ENCODE results near the gene MPP2. TPM values are rescaled to one million over a fixed set of nuclear protein-coding genes. Genes with fewer than 3 reads are reported as not detected.
A peak's percentile ranks its signal among the peaks of the same experiment; 100 is the strongest.

The MPP2 gene
- total and polyA plus RNA-seq, 7 donors: 0.23 to 33.0 (median 10.9) TPM

DNA sequence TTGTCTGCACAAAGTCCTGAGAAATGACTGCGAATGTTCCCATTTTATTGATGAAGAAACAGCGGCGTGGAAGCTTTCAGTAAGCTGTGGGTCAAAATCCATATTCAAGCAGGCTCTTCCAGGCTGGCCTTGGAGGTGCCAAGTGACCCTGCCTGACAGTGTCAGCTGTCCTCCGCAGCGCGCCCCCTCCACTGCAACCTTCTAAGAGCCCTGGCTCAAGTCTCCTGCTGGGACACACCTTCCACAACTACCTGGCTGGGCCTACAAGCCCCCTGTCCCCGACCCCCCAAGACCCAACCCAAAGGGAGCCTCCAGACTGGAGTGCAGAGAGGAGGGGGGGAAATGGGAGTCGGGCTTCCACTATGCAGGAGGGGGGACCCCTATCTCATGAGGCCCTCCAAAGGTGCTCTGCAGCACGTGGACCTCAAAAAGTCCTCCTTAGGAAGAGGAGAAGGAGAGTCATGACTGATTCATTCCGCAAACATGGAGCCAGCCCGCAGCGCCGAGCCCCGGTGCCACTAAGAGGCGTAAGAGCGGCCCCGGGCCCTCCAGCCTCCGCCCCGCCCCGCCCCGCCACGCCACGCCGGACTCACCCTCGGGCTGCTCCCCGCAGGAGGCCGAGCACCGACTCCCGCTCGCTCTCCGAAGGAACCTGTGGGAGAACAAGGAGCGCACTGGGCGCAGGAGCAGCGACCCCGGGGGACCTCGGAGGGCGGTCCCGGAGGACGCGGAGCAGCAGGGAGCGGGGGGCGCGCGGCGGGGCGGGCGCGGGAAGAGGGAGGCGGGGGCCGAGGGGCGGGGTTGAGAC, 75.0 kb downstream of the MPP2 start:
- TF ChIP-seq EP300 (IDR thresholded peaks at IDR 0.05): no peak
- no peak for TF ChIP-seq POLR2A (IDR thresholded peaks at IDR 0.05)
- TF ChIP-seq POLR2AphosphoS5 (IDR thresholded peaks at IDR 0.05): no peak
- TF ChIP-seq, protein P1, sequence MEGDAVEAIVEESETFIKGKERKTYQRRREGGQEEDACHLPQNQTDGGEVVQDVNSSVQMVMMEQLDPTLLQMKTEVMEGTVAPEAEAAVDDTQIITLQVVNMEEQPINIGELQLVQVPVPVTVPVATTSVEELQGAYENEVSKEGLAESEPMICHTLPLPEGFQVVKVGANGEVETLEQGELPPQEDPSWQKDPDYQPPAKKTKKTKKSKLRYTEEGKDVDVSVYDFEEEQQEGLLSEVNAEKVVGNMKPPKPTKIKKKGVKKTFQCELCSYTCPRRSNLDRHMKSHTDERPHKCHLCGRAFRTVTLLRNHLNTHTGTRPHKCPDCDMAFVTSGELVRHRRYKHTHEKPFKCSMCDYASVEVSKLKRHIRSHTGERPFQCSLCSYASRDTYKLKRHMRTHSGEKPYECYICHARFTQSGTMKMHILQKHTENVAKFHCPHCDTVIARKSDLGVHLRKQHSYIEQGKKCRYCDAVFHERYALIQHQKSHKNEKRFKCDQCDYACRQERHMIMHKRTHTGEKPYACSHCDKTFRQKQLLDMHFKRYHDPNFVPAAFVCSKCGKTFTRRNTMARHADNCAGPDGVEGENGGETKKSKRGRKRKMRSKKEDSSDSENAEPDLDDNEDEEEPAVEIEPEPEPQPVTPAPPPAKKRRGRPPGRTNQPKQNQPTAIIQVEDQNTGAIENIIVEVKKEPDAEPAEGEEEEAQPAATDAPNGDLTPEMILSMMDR (IDR thresholded peaks at IDR 0.05): no peak
- H3K27me3 ChIP-seq: no peaks in the 10 kb centered on the region
- H3K4me3 ChIP-seq: peak overlapping the region; percentile 54 to 90 (median 71)
- intact Hi-C loops (cut with DNase I): loop anchor here (5.0 kb wide), 1 partner anchor 55 kb away; the partner anchor contains the start of gene DUSP3
- DNase-seq: peak; percentile 79
- peak overlapping the region; percentile 68 to 76 (median 72) for H3K27ac ChIP-seq
- peaks cover 0 to 28% (median 9%) of the 10 kb centered on the region in 4 donors for H3K36me3 ChIP-seq
- 11 to 12% methylated on average over 51 of the region's 51 CpGs for WGBS, 2 donors
- H3K4me1 ChIP-seq: peaks cover 0 to 23% (median 18%) of the 10 kb centered on the region in 4 donors
- no peaks in the 10 kb centered on the region for H3K9me3 ChIP-seq

DNA sequence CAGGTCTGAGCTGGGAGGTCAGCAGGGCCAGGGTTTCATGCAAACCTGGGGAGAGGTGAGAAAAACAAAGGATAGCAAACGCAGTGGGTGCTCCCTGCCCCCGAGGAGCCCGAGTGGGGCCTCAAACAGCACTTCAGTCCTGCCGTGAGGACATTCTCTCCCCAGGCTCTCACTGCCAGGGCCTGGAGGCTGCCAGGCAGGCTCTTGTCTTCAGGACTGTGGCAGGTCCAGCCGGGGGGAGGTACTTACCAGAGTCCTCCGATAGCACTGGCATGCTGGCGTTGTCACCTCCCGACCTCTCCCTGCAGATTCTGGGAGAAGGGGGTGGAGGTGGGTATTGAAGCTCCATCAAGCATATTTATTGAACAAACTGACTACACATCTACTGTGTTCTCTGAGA, 75.7 kb downstream of the MPP2 start:
- Histone ChIP-seq H3K36me3 (peaks cover 0 to 35% (median 10%) of the 10 kb centered on the region in 4 donors), H3K9me3 (no peaks in the 10 kb centered on the region), H3K4me3 (no peak overlapping the region), H3K27me3 (no peaks in the 10 kb centered on the region), H3K27ac (no peak overlapping the region), H3K4me1 (peaks cover 0 to 23% (median 18%) of the 10 kb centered on the region in 4 donors)
- WGBS, 2 donors: 89 to 91% methylated on average over 8 of the region's 8 CpGs
- TF ChIP-seq, protein P1 (IDR thresholded peaks at IDR 0.05): no peak
- TF ChIP-seq POLR2AphosphoS5 (IDR thresholded peaks at IDR 0.05) (no peak), POLR2A (IDR thresholded peaks at IDR 0.05) (no peak), EP300 (IDR thresholded peaks at IDR 0.05) (no peak)
- no peak for DNase-seq
- intact Hi-C loops (cut with DNase I): loop anchor here (5.0 kb wide), 1 partner anchor 54 kb away; the partner anchor contains the start of gene DUSP3

DNA sequence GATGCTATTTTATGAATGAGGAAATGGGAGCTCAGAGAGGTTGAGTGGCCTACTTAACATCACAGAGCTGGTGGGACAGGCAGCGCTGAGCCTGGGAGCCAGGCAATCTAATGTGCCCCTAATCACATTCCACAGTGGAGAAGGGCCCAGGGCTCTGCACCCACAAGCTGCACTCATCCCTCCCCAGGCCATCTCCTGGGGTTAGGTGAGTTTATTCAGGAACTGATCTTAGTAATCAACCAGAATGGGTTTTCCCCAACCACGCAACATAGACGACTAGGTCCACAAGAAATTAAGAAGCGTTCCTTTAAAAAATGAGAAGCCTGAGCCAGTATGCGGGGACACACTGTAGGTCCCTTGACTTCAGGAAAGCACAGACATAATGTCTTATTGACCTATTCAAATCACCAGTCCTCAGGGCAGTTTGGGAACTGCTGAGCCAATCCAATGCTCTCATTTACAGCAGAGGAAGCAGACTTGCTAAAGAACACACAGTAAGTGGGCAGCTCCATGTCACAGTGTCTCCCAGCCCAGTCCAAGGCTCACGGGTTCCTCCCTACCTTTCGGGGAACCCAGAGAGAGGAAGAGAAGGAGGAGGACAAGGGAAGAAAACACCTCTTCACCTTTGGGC, 76.7 kb downstream of the MPP2 start:
- Histone ChIP-seq H3K27me3 (no peaks in the 10 kb centered on the region), H3K27ac (no peak overlapping the region), H3K9me3 (no peaks in the 10 kb centered on the region), H3K4me1 (peaks cover 0 to 23% (median 18%) of the 10 kb centered on the region in 4 donors), H3K4me3 (no peak overlapping the region), H3K36me3 (peaks cover 0 to 45% (median 10%) of the 10 kb centered on the region in 4 donors)
- no peak for DNase-seq
- TF ChIP-seq POLR2A (IDR thresholded peaks at IDR 0.05) (no peak), EP300 (IDR thresholded peaks at IDR 0.05) (no peak), POLR2AphosphoS5 (IDR thresholded peaks at IDR 0.05) (no peak)
- TF ChIP-seq, protein P1 (IDR thresholded peaks at IDR 0.05): no peak
- intact Hi-C loops (cut with DNase I): loop anchor here (5.0 kb wide), 1 partner anchor 53 kb away; the partner anchor contains the start of gene DUSP3
- 83 to 91% methylated on average over 7 of the region's 7 CpGs for WGBS, 2 donors

DNA sequence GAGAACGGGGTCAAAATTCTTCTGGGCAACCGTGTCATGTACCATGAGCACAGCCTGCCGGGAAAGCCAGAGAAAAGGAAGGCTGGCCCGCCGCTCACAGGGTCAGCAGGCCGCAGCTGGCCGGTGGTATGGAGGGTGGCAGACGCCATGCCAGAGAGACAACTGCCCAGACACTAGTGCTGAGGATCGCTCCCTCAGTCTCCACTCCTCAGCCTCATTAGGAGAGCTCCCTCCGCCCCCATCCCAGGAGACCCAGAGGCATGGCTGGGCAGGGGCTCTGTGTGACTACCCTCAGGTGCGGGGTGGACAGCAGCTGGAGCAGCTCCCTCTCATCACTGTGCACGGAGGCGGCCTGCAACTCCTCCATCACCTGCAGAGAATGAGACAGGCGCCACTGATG, 77.6 kb downstream of the MPP2 start:
- Histone ChIP-seq H3K27ac (no peak overlapping the region), H3K36me3 (peaks cover 0 to 52% (median 10%) of the 10 kb centered on the region in 4 donors), H3K9me3 (no peaks in the 10 kb centered on the region), H3K4me3 (no peak overlapping the region), H3K27me3 (no peaks in the 10 kb centered on the region), H3K4me1 (peaks cover 0 to 23% (median 18%) of the 10 kb centered on the region in 4 donors)
- TF ChIP-seq POLR2A (IDR thresholded peaks at IDR 0.05): no peak
- TF ChIP-seq POLR2AphosphoS5 (IDR thresholded peaks at IDR 0.05): no peak
- TF ChIP-seq EP300 (IDR thresholded peaks at IDR 0.05): no peak
- TF ChIP-seq, protein P1 (IDR thresholded peaks at IDR 0.05): no peak
- intact Hi-C loops (cut with DNase I): loop anchor here (5.0 kb wide), 1 partner anchor 52 kb away; the partner anchor contains the start of gene DUSP3
- WGBS, 2 donors: 95% methylated on average over 14 of the region's 14 CpGs
- no peak for DNase-seq

All from sigmoid colon (tissue), 7 donors.